Left ventricle myocardium inferior (tissue), 1 donor: ENCODE data around the gene THUMPD3. TPM values are rescaled to one million over a fixed set of nuclear protein-coding genes. Genes with fewer than 3 reads are reported as not detected.

Source experiments
- DNase-seq: peaks from one replicate; pipeline ENCODE4 v3.0.0-alpha.2; 2020
- H3K27ac ChIP-seq: fragments of 200-600 bp; replicated peaks from 2 replicates; pipeline ENCODE4 v1.8.0; 2021
- H3K27me3 ChIP-seq: fragments of 200-600 bp; 2 replicates; pipeline ENCODE4 v1.8.0; 2021; ENCODE audit warnings: low read depth
- H3K36me3 ChIP-seq: fragments of 200-600 bp; 2 replicates; pipeline ENCODE4 v1.8.0; 2021
- H3K4me1 ChIP-seq: fragments of 200-600 bp; 2 replicates; pipeline ENCODE4 v1.8.0; 2021
- H3K4me3 ChIP-seq: fragments of 200-600 bp; 2 replicates; pipeline ENCODE4 v1.8.0; 2021; ENCODE audit warnings: mild to moderate bottlenecking, moderate library complexity
- H3K9me3 ChIP-seq: fragments of 200-600 bp; replicated peaks from 2 replicates; pipeline ENCODE4 v1.8.0; 2021
- intact Hi-C: fragments of 100-400 bp; cut with micrococcal nuclease; formaldehyde crosslinking; loops from one replicate; pipeline ENCODE4 v1.11.0; 2022
- long read RNA-seq: library from polyadenylated mRNA; unstranded; transcript quantifications from one replicate; pipeline ENCODE4 v2.0.0, GENCODE V29; 2021
- total RNA-seq: library from RNA; stranded (reverse); fragmentation: NEBNext Ultra II Directional; extraction: Animal tissue kit (Norgen Biotek cat#: 25700); gene quantifications from one replicate; pipeline ENCODE4 v1.2.1, GENCODE V29; 2021
- TF ChIP-seq, protein P1 (sequence below): fragments of 200-600 bp; IDR thresholded peaks from 2 replicates; pipeline ENCODE4 v1.8.0; 2021; ENCODE audit warnings: antibody characterized with exemption, mild to moderate bottlenecking, borderline replicate concordance
- donor health status: DM: no; HTN: yes; CAD: no; lungs with severe emphysema.

Gene THUMPD3, protein sequence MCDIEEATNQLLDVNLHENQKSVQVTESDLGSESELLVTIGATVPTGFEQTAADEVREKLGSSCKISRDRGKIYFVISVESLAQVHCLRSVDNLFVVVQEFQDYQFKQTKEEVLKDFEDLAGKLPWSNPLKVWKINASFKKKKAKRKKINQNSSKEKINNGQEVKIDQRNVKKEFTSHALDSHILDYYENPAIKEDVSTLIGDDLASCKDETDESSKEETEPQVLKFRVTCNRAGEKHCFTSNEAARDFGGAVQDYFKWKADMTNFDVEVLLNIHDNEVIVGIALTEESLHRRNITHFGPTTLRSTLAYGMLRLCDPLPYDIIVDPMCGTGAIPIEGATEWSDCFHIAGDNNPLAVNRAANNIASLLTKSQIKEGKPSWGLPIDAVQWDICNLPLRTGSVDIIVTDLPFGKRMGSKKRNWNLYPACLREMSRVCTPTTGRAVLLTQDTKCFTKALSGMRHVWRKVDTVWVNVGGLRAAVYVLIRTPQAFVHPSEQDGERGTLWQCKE
- total RNA-seq: 57.4 TPM
- long read RNA-seq, transcript THUMPD3-201 (10 exons, 3,961 nt): minor isoform, 17 of 79 reads
- long read RNA-seq, transcript THUMPD3-206 (10 exons, 2,877 nt): major isoform, 26 of 79 reads
- long read RNA-seq, partial matches to known transcripts: 1 of 79 reads
- long read RNA-seq, other reads (novel, unspliced or antisense): 34 of 79 reads

DNA sequence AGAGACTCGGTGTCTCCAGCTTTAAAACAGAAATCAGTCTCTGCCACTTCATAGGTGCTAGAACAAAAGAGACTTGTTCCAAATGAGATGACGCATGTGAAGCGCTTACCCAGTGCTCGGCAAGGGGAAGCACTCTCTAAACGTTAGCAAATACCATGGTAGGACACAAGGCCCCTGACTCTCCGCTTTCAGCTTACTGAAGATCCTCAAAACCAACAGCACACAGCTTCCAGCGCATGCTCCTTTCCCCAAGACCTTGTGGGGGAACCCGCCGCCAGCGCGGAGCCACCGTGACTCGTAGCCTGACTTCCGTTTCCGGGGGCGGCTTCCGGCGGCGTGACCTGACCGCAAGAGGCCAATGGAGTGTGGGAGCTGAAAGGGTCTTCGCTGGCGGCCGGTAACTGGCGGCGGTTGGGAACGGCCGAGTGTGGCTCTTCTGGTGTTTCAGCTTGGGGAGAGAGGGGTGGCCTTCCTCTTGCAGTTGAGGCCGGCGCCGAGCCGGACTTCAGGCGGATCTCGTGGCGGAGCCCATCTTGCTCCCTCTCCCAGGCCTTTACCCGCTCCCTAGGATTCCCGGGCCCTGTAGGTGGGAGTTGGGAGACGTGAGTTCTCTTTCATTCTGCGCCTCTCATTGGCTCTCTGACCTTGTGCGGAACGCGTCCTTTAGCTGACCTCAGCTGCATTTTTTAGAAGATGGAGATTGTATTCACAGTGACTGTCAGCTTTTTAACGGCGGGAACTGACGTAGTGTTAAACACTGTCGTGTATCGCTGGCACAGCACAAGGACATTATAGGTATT lies at the start of gene THUMPD3:
THUMPD3 (plus strand) TSS at position 324 of the 800 bp plus-strand sequence. CDS start 2,015 bp downstream, outside the sequence.
- peak; percentile 92 for DNase-seq
- Histone ChIP-seq H3K27ac (peak within 1 kb of the TSS; percentile 92), H3K4me3 (peak within 1 kb of the TSS; percentile 89), H3K9me3 (no peaks in the 10 kb centered on the region), H3K27me3 (no peaks in the 10 kb centered on the region), H3K4me1 (peaks cover 36% of the 10 kb centered on the region), H3K36me3 (peaks cover 31% of the 10 kb centered on the region)
- intact Hi-C loops: no loop called here
- TF ChIP-seq, protein P1, sequence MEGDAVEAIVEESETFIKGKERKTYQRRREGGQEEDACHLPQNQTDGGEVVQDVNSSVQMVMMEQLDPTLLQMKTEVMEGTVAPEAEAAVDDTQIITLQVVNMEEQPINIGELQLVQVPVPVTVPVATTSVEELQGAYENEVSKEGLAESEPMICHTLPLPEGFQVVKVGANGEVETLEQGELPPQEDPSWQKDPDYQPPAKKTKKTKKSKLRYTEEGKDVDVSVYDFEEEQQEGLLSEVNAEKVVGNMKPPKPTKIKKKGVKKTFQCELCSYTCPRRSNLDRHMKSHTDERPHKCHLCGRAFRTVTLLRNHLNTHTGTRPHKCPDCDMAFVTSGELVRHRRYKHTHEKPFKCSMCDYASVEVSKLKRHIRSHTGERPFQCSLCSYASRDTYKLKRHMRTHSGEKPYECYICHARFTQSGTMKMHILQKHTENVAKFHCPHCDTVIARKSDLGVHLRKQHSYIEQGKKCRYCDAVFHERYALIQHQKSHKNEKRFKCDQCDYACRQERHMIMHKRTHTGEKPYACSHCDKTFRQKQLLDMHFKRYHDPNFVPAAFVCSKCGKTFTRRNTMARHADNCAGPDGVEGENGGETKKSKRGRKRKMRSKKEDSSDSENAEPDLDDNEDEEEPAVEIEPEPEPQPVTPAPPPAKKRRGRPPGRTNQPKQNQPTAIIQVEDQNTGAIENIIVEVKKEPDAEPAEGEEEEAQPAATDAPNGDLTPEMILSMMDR: no peak

DNA sequence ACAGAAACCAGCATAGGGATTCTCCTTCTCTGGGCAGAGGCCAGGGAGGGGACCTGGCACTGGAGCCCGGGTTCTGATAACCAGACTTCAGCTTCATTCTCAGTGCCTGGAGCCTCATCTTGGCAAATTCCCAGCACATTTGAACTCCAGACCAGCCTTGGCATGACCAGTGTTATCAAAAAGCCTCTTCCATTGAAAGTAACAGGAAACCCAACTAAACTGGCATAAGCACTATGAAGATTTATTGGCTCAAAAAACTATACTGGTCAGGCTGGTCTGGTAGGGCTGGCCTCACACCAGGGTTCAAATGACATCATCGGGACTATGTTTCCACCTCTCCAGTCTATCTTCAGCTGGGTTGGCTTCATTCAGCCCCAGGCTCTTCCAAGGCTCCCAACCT lies 48.1 kb upstream of the THUMPD3 start:
- Histone ChIP-seq H3K4me3 (no peak overlapping the region), H3K36me3 (no peaks in the 10 kb centered on the region), H3K27me3 (no peaks in the 10 kb centered on the region), H3K9me3 (no peaks in the 10 kb centered on the region), H3K27ac (no peak overlapping the region), H3K4me1 (peaks cover 21% of the 10 kb centered on the region)
- TF ChIP-seq, protein P1: no peak
- intact Hi-C loops: no loop called here
- no peak for DNase-seq

DNA sequence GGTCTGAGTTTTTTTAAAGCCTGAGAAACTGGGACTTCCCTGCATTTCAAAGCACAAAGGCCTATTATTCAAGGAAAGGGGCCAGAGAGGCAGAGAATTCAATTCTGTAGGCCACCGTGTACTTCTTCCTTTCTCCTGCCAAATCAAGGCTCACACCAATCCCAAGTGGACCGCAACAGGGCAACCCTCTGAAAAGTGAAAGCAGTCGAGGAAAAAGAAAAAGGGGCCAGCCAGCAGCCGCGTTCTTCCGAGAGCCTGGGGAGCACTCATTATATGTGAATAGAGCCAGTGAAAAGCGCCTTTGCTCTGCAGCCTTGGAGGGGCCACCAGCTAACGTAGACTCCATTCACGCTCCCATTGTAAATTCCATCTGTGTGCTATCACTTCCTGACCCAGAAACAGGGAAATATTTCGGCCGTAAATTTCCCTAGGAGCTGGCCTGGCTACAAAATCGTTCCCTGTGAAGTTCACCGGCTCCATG lies 45.9 kb upstream of the THUMPD3 start:
- intact Hi-C loops: no loop called here
- no peaks in the 10 kb centered on the region for H3K9me3 ChIP-seq
- peak overlapping the region; percentile 54 for H3K4me3 ChIP-seq
- DNase-seq: no peak
- TF ChIP-seq, protein P1: no peak
- peaks cover 21% of the 10 kb centered on the region for H3K4me1 ChIP-seq
- H3K27me3 ChIP-seq: no peaks in the 10 kb centered on the region
- peak overlapping the region; percentile 87 for H3K27ac ChIP-seq
- no peaks in the 10 kb centered on the region for H3K36me3 ChIP-seq

DNA sequence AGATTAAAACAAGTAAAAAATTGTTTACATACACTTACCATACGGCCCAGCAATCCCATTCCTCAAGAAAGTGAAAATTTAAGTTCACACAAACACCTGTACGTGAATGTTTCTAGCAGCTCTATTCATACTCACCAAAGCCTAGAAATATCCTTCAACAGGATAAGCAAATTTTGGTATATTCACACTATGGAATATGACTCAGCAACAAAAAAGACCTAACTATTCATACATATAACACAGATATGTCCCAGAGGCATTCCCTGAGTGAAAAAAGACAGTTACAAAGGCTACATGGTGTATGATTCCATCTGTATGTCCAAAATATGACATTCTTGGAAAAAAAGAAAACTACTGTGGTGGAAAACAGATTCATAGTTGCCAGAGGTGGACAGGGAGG lies 40.1 kb upstream of the THUMPD3 start:
- Histone ChIP-seq H3K9me3 (no peaks in the 10 kb centered on the region), H3K27ac (no peak overlapping the region), H3K4me1 (peaks cover under 1% of the 10 kb centered on the region), H3K27me3 (no peaks in the 10 kb centered on the region), H3K4me3 (no peak overlapping the region), H3K36me3 (no peaks in the 10 kb centered on the region)
- TF ChIP-seq, protein P1: no peak
- DNase-seq: no peak
- intact Hi-C loops: no loop called here

DNA sequence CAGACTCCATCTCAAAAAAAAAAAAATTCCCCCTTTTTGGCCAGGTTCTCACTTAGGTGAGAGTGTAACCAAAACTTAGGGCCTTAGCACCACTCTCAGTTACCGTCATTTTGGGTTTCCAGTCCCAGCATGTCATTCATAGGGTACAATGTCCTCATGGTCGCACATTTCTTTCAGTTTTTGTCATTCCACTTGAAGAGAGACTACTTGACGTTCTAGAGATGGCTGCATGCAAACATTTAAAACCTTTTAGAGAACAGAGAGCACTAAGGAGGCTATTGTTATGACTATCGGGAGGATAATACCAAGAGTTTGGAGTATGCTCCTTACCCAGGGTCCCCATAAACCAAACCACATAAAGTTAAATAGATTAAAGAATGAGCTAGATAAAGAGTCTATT lies 37.9 kb upstream of the THUMPD3 start:
- no peak for DNase-seq
- intact Hi-C loops: no loop called here
- Histone ChIP-seq H3K4me1 (no peaks in the 10 kb centered on the region), H3K36me3 (no peaks in the 10 kb centered on the region), H3K9me3 (no peaks in the 10 kb centered on the region), H3K4me3 (no peak overlapping the region), H3K27me3 (no peaks in the 10 kb centered on the region), H3K27ac (no peak overlapping the region)
- TF ChIP-seq, protein P1: no peak
